Keratinocyte (primary cell): ENCODE data around the gene FMNL2.

Experiments used
- CTCF ChIP-seq, 3 experiments: IDR thresholded peaks in 1 of 3; conservative IDR thresholded peaks in 1 of 3; optimal IDR thresholded peaks in 1 of 3; 2 replicates in 2 of 3; 3 replicates in 1 of 3; pipeline versions ENCODE3 to v1.5.1; 2011; ENCODE audit warnings: low read length in 3 of 3, mild to moderate bottlenecking in 3 of 3, moderate library complexity in 2 of 3, control low read depth in 1 of 3, inconsistent platforms in 1 of 3; ENCODE audit not compliant: insufficient read depth in 2 of 3; ENCODE audit errors: extremely low read depth in 1 of 3
- EZH2 ChIP-seq: IDR thresholded peaks from one replicate; pipeline ENCODE4 v1.6.1; 2012; ENCODE audit warnings: inconsistent platforms, mild to moderate bottlenecking, low read length, moderate library complexity

- TF ChIP-seq CTCF (optimal IDR thresholded peaks at IDR 0.05 in 1 of 3, IDR thresholded peaks at IDR 0.05 in 1 of 3, conservative IDR thresholded peaks at IDR 0.05 in 1 of 3; ENCODE audit: extremely low read depth in 1 of 3, insufficient read depth in 2 of 3, low read length in 3 of 3) (no peak), EZH2 (no peak)
These were observed 71.3 kb downstream of the FMNL2 start for GRCh38 chr2:152406119-152406835.
